GM12892 (cell line): ENCODE results near the gene ANKRD27.
"Not testable (repeated sequence)": the region's sequence is repeated elsewhere in the genome, so short reads cannot be mapped to it uniquely, and the experiment has no call there.

ENCODE experiments used
- DNase-seq: peaks from one replicate; pipeline ENCODE4 v3.0.0; 2011; ENCODE audit not compliant: insufficient read length
- FAIRE-seq: peaks from 2 replicates; lab custom pipeline; 2011; peaks lifted over from hg19 to GRCh38; lab: Jason Lieb, UNC
- POLR2A ChIP-seq: IDR thresholded peaks from 2 replicates; pipeline ENCODE4 v1.6.1; 2011; ENCODE audit warnings: low read depth, low read length, control low read depth
- POLR2AphosphoS5 ChIP-seq: IDR thresholded peaks from 2 replicates; pipeline ENCODE4 v1.6.1; 2011; ENCODE audit warnings: low read depth, low read length, control low read depth
- TAF1 ChIP-seq: IDR thresholded peaks from 2 replicates; pipeline ENCODE4 v1.6.1; 2011; ENCODE audit warnings: low read depth, mild to moderate bottlenecking, control low read depth, low read length, borderline replicate concordance

Gene ANKRD27

DNA sequence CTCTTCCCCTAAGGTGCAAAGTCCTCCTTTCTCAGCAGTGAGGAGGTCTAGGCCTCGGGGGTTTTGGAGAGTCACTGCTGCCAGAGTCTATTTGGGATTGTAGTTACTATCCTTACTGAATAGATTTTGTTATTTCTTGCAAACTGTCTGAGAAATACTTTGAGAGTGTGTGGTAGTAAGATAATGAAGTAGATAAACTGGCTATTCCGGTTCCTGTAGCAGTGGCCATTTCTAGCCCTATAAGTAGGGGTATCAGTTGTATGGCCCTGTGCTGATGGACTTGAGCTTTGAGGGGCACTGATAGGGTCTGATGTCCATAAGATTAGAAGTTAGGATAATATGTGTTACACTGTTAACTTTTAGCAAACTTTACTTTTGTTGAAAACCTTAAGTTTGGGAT is 19.3 kb upstream of the ANKRD27 start:
- DNase-seq, FAIRE-seq: not testable (repeated sequence)

DNA sequence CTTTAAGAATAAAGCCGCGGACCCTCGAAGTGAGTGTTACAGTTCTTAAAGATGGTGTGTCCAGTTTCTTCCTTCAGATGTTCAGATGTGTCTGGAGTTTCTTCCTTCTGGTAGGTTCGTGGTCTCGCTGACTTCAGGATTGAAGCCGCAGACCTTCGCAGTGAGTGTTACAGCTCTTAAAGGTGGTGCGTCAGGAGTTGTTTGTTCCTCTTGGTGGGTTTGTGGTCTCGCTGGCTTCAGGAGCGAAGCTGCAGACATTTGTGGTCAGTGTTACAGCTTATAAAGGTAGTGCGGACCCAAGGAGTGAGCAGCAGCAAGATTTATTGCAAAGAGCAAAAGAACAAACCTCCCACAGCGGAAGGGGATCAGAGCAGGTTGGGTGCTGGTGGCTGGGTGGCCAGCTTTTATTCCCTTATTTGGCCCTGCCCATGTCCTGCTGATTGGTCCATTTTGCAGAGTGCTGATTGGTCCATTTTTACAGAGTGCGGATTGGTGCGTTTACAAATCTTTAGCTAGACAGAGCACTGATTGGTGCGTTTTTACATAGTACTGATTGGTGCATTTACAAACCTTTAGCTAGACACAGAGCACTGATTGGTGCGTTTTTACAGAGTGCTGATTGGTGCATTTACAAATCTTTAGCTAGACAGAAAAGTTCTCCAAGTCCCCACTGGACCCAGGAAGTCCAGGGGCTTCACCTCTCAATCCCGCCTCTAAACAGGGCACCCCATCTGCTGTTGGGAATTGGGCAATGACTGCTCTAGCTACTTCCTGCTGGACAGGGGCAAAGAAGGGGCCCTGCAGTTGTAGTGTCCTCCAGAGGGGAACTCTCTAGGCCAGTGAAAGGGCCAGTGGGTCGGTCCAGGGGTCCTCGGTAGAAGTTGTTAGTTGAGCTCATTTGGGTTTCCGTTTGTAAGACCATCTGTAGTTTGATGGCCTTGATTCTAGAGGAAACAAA is 18.4 kb upstream of the ANKRD27 start:
- FAIRE-seq, DNase-seq: not testable (repeated sequence)
- TF ChIP-seq POLR2A (peak; percentile 73), POLR2AphosphoS5 (peak; percentile 53)

- TF ChIP-seq TAF1 = no peak
- DNase-seq = no peak
- FAIRE-seq = peak; percentile 9
Measured at GRCh38 chr19:32692727-32693061, 17.7 kb upstream of the ANKRD27 start.

GRCh38 chr19:32691952-32692726 is 17.2 kb upstream of the ANKRD27 start:
- FAIRE-seq (no peak), DNase-seq (peak; percentile 50)
- TF ChIP-seq POLR2A (no peak), TAF1 (no peak)

DNA sequence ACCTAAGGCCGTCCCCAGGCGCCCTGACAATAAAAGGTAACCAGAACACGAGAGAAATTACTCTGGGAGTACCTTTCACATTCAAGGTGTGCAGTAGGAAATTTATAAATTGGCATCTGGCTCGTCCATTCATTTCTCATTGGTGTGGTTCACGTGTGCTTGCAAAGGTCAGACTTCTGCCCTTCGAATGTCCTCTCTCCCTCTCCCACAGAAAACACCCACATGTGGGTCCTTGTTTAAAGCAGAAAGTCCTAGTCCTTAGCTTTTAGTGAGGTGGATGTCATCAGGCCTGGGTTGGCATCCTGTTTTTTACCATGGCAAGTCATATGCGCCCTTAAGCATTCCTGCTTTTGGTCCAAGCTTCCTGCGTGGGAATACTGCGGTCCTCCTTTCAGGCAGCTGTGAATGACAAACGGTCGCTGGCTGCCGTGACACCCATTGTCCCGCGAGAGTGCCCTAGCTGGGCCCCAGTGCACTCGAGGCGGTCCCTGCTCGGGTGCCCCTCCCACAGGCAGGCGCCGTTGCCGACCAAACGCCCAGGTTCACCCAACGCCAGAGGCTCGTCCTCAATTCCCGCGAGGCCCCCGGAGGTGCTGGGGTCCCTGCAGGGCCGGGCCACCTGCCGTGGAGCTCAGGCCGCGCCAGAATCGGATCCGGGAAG is 16.4 kb upstream of the ANKRD27 start, which contains the start of gene NUDT19:
Gene NUDT19 (plus strand): TSS at position 531 of the 661 bp plus-strand sequence. CDS start 140 bp downstream, outside the sequence.
- FAIRE-seq = peak; percentile 70
- TF ChIP-seq POLR2AphosphoS5 (peak; percentile 81), POLR2A (peak; percentile 76), TAF1 (peak; percentile 60; the same call in 1 of the 2 replicates)

DNA sequence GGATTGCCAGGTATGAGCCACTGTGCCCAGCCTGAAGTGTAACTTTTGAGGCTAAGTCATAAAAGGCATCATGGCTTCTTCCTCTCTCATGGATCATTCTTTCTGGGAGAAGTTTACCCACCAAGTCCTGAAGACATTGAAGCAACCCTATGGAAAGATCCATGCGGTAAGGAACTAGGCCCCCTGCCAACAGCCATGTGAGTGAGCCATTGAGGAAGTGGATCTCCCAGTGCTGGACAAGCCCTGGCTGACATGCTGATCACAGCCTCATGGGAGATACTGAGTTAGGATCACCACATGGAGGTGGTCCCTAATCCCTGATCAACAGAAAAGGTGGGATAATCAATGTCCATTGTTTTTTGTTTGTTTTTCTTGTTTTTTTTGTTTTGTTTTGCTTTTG is 13.3 kb upstream of the ANKRD27 start:
- DNase-seq (no peak), FAIRE-seq (no peak)
- no peak for TF ChIP-seq POLR2AphosphoS5
- no peak for TF ChIP-seq POLR2A
- TF ChIP-seq TAF1 = no peak

More for the DNA sequence above, 16.4 kb upstream of the ANKRD27 start, which contains the start of gene NUDT19:
- peak; percentile 80 for DNase-seq

DNA sequence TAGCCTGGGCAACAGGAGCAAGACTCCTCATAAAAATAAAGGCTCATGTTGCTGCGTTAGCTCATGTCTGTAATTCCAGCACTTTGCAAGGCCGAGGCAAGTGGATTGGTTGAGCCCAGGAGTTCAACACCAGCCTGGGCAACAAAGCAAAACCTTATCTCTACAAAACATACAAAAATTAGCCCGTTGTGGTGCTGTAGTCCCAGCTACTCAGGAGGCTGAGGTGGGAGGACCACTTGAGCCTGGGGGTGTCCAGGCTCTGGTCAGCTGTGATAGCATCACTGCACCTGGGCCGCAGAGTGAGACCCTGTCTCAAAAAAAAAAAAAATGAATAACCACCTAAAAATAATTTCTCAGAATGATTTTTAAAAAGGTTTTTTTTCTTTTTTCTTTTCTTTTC is 12.7 kb upstream of the ANKRD27 start:
- TF ChIP-seq TAF1 (no peak), POLR2AphosphoS5 (no peak), POLR2A (no peak)
- no peak for DNase-seq
- no peak for FAIRE-seq

- FAIRE-seq (no peak), DNase-seq (no peak)
- TF ChIP-seq POLR2AphosphoS5 = no peak
Measured at GRCh38 chr19:32686847-32687475, 12.0 kb upstream of the ANKRD27 start.

DNA sequence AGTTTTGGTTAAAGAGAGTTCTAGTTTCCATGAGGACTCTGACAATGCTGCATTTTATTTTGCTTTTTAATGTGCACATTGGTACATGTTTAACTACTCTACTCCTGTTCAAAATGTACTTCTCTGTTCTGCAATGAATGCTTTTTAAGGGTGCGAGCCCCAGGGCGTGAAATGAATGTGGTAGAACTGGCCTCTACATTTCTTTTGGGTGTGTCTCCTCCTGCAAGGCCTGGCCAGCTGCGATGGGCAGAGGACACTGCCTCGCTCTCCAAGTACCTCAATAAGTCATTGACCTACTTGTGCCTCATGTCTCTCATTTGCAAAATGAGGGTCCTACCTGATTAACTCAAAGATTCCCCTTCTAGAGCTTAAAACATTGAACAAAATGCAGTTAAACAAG is 7.3 kb upstream of the ANKRD27 start:
- no peak for FAIRE-seq
- no peak for DNase-seq
- TF ChIP-seq POLR2AphosphoS5 (no peak), POLR2A (no peak)

DNA sequence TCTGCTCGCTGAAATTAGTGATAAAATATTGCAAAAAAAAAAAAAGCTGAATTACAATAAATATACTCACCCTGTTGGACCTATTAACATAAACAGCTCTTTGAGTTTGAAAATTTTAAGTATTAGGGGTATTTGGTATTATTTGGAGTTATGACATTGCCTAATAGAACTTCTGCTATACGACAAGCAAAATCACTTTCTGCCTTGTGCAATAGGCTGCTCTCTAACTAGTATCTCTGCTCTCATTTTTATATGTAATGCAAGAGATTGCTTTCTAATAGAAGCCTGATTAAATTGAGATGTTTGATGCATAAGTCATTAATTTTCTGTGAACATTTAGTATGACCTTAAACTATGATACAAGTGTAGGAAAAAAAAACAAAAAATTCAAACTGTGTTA is 6.0 kb upstream of the ANKRD27 start:
- TF ChIP-seq POLR2AphosphoS5 = no peak
- no peak for TF ChIP-seq POLR2A
- no peak for TF ChIP-seq TAF1
- FAIRE-seq = no peak
- DNase-seq = no peak

GRCh38 chr19:32677657-32678056 is 2.7 kb upstream of the ANKRD27 start:
- TF ChIP-seq TAF1 (no peak), POLR2A (no peak), POLR2AphosphoS5 (no peak)
- no peak for DNase-seq
- FAIRE-seq = no peak

- DNase-seq (no peak), FAIRE-seq (no peak)
- no peak for TF ChIP-seq TAF1
- no peak for TF ChIP-seq POLR2AphosphoS5
- TF ChIP-seq POLR2A = no peak
Measured at GRCh38 chr19:32676895-32677359, 1.9 kb upstream of the ANKRD27 start.
